Testis (tissue), 3 donors: Measurements from ENCODE around the gene PRR36. TPM values are rescaled to one million over a fixed set of nuclear protein-coding genes. Genes with fewer than 3 reads are reported as not detected.
A peak's percentile ranks its signal among the peaks of the same experiment; 100 is the strongest.

Experiments used
- DNase-seq: peaks from one replicate; pipeline ENCODE4 v3.0.0-alpha.2; 2019
- H3K27ac ChIP-seq, 2 donors: fragments of 200-600 bp; sonication (generic); one replicate each; pipeline ENCODE4 v1.5.1; 2019
- H3K27me3 ChIP-seq: fragments of 200-600 bp; sonication (generic); one replicate; pipeline ENCODE4 v1.5.1; 2019
- H3K36me3 ChIP-seq: fragments of 200-600 bp; sonication (generic); one replicate; pipeline ENCODE4 v1.5.1; 2017; ENCODE audit warnings: low read depth; ENCODE audit errors: missing control alignments
- H3K4me1 ChIP-seq: fragments of 200-600 bp; sonication (generic); one replicate; pipeline ENCODE4 v1.5.1; 2019
- H3K4me3 ChIP-seq, 2 donors: fragments of 200-600 bp; sonication (generic); one replicate each; pipeline ENCODE4 v1.5.1; 2017 to 2019
- H3K9me3 ChIP-seq: fragments of 200-600 bp; sonication (generic); one replicate; pipeline ENCODE4 v1.5.1; 2017
- POLR2A ChIP-seq: fragments of 450-650 bp; IDR thresholded peaks from one replicate; pipeline ENCODE4 v1.6.1; 2017; ENCODE audit warnings: antibody characterized with exemption, mild to moderate bottlenecking, moderate library complexity
- WGBS, 2 donors: methylation state at CpG; one replicate each; pipeline ENCODE4 v1.1.5; 2018; 5-methylcytosine and 5-hydroxymethylcytosine counted together
- intact Hi-C: fragments of 100-400 bp; cut with DNase I; formaldehyde crosslinking; loops from one replicate; pipeline ENCODE4 v1.15.1; 2023; ENCODE audit warnings: low total_unique reads
- polyA plus RNA-seq: library from polyadenylated mRNA; stranded (reverse); fragments of 350-450 nt; fragmentation: Illumina TruSeq; extraction: RNeasy Lipid Tissue Mini Kit (QIAGEN cat#74804); gene quantifications from one replicate; pipeline ENCODE4 v1.2.3, GENCODE V29; 2014; ENCODE audit warnings: low read depth, low replicate concordance; ENCODE audit not compliant: insufficient read depth
- total RNA-seq, 2 donors: library from RNA; depleted of rRNA; stranded (reverse); fragments of >200 nt; gene quantifications; one replicate each; pipeline ENCODE4 v1.2.3, GENCODE V29; 2016
- TF ChIP-seq, protein P1 (sequence below), 3 experiments: fragments of 450-650 bp in 2 of 3; fragments of 200-600 bp in 1 of 3; sonication (generic) in 1 of 3; IDR thresholded peaks; one replicate each; pipeline ENCODE4 v1.5.1; 2016 to 2019; ENCODE audit warnings: antibody characterized with exemption in 3 of 3, mild to moderate bottlenecking in 2 of 3, moderate library complexity in 1 of 3

The PRR36 gene
- total and polyA plus RNA-seq, 3 donors from 2014 or later, result 0.50 to 3.3 (median 2.9) TPM

DNA sequence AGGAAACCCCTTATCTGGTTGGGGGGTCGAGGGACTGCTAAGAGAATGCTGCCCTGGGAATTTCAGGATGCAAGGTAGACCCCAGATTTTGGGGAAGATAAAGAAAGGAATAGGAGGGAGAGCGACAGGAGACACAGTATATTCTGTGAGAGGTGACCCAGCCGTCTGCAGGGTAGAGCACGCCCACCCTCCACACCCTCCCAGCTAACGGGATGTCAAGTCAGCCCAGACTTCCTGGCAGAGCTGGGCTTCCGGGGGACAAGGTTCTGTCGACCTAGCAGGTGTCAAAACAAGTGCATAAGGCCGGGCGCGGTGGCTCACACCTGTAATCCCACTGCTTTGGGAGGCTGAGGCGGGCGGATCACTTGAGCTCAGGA, 695 bp upstream of the PRR36 start:
- DNase-seq, result no peak
- Histone ChIP-seq H3K27me3 (no peaks in the 10 kb centered on the region), H3K27ac (no peak overlapping the region), H3K9me3 (no peaks in the 10 kb centered on the region), H3K4me1 (peaks cover 7% of the 10 kb centered on the region), H3K36me3 (no peaks in the 10 kb centered on the region), H3K4me3 (no peak overlapping the region)
- 33 to 43% methylated on average over 12 of the region's 12 CpGs for WGBS, 2 donors
- TF ChIP-seq, protein P1, sequence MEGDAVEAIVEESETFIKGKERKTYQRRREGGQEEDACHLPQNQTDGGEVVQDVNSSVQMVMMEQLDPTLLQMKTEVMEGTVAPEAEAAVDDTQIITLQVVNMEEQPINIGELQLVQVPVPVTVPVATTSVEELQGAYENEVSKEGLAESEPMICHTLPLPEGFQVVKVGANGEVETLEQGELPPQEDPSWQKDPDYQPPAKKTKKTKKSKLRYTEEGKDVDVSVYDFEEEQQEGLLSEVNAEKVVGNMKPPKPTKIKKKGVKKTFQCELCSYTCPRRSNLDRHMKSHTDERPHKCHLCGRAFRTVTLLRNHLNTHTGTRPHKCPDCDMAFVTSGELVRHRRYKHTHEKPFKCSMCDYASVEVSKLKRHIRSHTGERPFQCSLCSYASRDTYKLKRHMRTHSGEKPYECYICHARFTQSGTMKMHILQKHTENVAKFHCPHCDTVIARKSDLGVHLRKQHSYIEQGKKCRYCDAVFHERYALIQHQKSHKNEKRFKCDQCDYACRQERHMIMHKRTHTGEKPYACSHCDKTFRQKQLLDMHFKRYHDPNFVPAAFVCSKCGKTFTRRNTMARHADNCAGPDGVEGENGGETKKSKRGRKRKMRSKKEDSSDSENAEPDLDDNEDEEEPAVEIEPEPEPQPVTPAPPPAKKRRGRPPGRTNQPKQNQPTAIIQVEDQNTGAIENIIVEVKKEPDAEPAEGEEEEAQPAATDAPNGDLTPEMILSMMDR (IDR thresholded peaks at IDR 0.05), result no peak
- no peak for TF ChIP-seq POLR2A
- intact Hi-C loops, result no loop called here

DNA sequence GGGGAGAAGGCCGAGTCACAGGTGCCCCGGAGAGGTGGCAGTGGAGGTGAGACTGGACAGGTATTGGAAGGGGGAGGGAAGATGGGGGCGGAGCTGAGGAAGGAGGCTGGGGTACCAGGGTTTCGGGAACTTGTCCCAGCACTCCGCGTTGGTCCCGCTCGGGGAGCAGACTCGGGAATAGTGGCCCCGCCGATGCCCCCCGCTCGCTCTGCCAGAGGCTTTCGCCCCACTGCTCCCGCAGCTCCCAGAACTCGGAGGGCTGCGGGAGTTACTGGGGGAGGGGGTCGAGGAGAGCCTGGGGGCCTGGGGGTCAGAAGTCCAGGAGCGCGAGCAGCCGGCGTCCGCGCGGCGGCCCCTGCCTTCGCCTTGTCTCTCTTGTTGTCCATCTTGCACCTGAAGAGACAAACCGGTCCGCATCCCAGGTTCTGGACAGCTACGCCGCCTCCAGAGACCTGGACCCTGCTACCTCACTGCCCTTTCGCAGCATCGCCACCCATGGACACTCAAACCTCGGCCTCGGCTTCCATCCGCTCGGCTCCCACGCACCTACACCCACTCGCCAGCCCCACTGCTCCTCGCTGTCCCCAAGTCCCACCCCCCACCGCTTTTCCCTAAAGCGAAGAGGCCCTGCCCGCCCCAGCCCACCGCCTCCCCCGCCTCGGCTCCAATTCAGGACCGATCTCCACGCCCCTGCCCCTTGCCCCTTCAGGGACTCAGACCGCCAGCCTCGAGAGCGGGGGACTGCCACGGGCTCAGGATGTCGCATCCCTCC, 700 bp downstream of the PRR36 start:
- H3K4me1 ChIP-seq, result peaks cover 12% of the 10 kb centered on the region
- H3K36me3 ChIP-seq, result no peaks in the 10 kb centered on the region
- 12 to 16% methylated on average over 22 to 53 of the region's 53 CpGs for WGBS, 2 donors
- intact Hi-C loops, result no loop called here
- no peak overlapping the region for H3K27ac ChIP-seq
- TF ChIP-seq, protein P1 (IDR thresholded peaks at IDR 0.05), result no peak
- TF ChIP-seq POLR2A, result no peak
- H3K4me3 ChIP-seq, result peak overlapping the region; percentile 15 to 31
- no peak for DNase-seq
- no peaks in the 10 kb centered on the region for H3K27me3 ChIP-seq
- H3K9me3 ChIP-seq, result no peaks in the 10 kb centered on the region

DNA sequence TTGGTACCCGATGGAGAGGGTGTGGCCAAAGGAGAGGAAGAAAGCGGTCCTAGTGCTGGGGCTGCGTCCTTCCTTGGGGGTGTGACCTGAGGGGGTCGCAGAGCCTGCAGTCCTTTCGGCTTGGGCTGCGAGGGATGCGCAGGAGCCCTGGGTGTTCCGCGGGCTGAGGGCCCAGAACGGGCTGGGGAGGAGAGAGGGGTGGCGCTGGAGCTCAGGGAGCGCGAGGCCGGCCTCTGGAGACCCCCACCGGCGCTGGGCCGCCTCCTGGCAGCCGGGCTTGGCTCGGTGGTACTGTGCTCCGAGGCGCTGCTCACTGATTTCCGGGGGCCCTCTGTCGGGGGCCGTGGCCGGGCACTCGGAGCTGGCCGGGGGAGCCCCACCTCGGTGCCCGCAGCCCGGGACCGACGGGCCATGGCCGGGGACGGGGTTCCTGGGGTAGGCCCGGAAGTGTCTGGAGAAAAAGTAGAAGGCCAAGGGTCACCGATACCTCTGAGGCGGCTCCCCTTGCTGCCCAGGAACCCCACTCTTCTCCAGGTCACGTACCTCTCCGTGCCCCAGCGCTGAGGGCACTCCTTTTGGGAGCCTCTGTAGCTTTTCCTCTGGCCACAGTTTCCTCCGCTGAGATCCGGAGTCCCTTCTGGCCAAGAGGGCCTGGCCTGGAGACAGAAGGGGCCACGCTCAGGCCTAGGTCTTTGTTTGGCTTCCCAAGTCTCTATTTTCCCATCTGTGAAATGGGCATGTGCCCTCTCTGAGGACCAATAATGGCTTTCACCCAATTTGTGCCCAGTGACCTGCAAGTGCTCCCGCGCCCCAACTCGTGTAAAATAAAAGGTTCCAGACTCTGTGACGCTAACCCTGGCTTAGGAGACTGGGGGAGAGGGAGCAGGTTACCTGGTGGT, 1.6 kb downstream of the PRR36 start:
- no peak for TF ChIP-seq POLR2A
- TF ChIP-seq, protein P1 (IDR thresholded peaks at IDR 0.05), result no peak
- WGBS, 2 donors, result 52 to 60% methylated on average over 12 to 45 of the region's 47 CpGs
- Histone ChIP-seq H3K4me3 (no peak overlapping the region), H3K36me3 (no peaks in the 10 kb centered on the region), H3K9me3 (no peaks in the 10 kb centered on the region), H3K27me3 (no peaks in the 10 kb centered on the region), H3K27ac (no peak overlapping the region), H3K4me1 (peaks cover 14% of the 10 kb centered on the region)
- no peak for DNase-seq
- intact Hi-C loops, result no loop called here

DNA sequence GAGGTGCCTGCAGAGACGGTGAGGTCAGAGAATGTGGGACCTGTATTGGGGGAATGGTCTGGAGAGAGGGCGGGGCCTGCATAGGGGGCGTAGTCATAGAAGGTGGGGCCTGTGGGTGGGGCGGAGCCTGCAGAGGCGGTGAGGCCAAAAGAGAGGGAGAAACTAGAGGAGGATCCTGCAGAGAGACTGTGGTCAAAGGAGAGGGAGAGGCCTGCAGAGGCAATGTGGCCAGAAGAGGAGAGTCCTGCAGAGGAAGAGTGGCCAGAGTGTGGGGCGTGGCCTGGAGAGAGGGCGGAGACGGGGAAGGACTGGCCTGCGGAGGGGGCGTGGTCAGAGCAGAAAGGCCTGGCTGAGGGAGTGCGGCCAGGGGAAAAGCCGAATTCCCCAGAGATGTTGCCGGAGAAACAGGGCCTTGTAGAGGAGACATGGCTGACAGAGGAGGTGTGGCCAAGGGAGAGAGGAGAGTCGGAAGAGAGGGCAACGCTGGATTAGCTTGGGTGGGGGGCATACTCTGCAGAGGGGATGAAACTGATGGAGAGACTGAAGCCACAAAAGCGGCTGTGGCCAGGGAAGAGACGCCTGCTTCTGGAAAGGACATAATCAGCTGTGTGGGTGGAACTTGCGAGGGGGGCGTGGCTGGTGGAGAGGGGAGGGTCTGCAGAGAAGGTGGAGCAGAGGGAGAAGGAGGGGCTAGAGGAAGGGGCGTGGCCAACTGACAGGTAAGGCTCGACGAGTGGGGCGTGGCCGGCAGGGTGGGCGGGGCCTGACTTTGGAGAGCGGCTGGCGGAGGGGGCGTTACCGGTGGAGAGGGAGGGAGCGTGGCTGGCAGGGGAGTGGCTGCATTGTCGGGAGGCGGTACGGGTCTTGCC, 2.5 kb downstream of the PRR36 start:
- Histone ChIP-seq H3K9me3 (no peaks in the 10 kb centered on the region), H3K27ac (no peak overlapping the region), H3K4me3 (no peak overlapping the region), H3K27me3 (no peaks in the 10 kb centered on the region), H3K36me3 (no peaks in the 10 kb centered on the region), H3K4me1 (peaks cover 14% of the 10 kb centered on the region)
- no peak for TF ChIP-seq POLR2A
- TF ChIP-seq, protein P1 (IDR thresholded peaks at IDR 0.05), result no peak
- peak; percentile 93 for DNase-seq
- intact Hi-C loops, result no loop called here
- WGBS, 2 donors, result 4% methylated on average over 33 of the region's 33 CpGs
